CD14-positive monocyte (primary cell): ENCODE data around the gene WWOX. TPM values are rescaled to one million over a fixed set of nuclear protein-coding genes. Genes with fewer than 3 reads are reported as not detected.

ENCODE experiments used
- DNase-seq, 3 donors: peaks; one replicate each; pipeline ENCODE4 v3.0.0-alpha.2; 2011 to 2022
- H2AFZ ChIP-seq: 2 replicates; pipeline ENCODE4 v1.6.0; 2012; ENCODE audit warnings: mild to moderate bottlenecking, low read depth, low read length, inconsistent platforms; ENCODE audit not compliant: insufficient read depth, poor library complexity, severe bottlenecking
- H3K27ac ChIP-seq, 2 donors: 1 replicate in 1 of 2; 2 replicates in 1 of 2; pipeline ENCODE4 v1.5.1; 2012 to 2013; ENCODE audit warnings: low read length in 2 of 2, control low read depth in 1 of 2, inconsistent platforms in 1 of 2, low read depth in 1 of 2, mild to moderate bottlenecking in 1 of 2
- H3K27me3 ChIP-seq, 2 donors: one replicate each; pipeline versions ENCODE4 v1.6.0 to v1.6.1; 2011 to 2013; ENCODE audit warnings: low read length in 2 of 2; ENCODE audit not compliant: control insufficient read depth in 2 of 2, insufficient read depth in 2 of 2
- H3K36me3 ChIP-seq, 2 donors: replicated peaks in 1 of 2; 1 replicate in 1 of 2; 2 replicates in 1 of 2; pipeline versions ENCODE4 v1.5.1 to v1.6.1; 2012 to 2013; ENCODE audit warnings: low read length in 2 of 2, control low read depth in 1 of 2, inconsistent platforms in 1 of 2, mild to moderate bottlenecking in 1 of 2; ENCODE audit not compliant: insufficient read depth in 2 of 2, control insufficient read depth in 1 of 2
- H3K4me1 ChIP-seq, 2 donors: 1 replicate in 1 of 2; 2 replicates in 1 of 2; pipeline versions ENCODE4 v1.5.1 to v1.6.1; 2012 to 2013; ENCODE audit warnings: low read length in 2 of 2, control low read depth in 1 of 2, inconsistent platforms in 1 of 2, mild to moderate bottlenecking in 1 of 2, moderate library complexity in 1 of 2; ENCODE audit not compliant: insufficient read depth in 2 of 2, control insufficient read depth in 1 of 2
- H3K4me2 ChIP-seq: replicated peaks from 2 replicates; pipeline ENCODE3; 2012; ENCODE audit warnings: low read length, moderate library complexity, mild to moderate bottlenecking; ENCODE audit not compliant: poor library complexity, severe bottlenecking; ENCODE audit errors: extremely low read depth
- H3K4me3 ChIP-seq, 3 experiments: fragments of 200-600 bp in 1 of 3; sonication (generic) in 1 of 3; replicated peaks in 1 of 3; 1 replicate in 2 of 3; 2 replicates in 1 of 3; pipeline ENCODE4 v1.5.1; 2011 to 2013; ENCODE audit warnings: low read length in 3 of 3, mild to moderate bottlenecking in 3 of 3, control low read depth in 2 of 3, low read depth in 2 of 3, inconsistent platforms in 1 of 3, moderate library complexity in 1 of 3
- H3K79me2 ChIP-seq: 2 replicates; pipeline ENCODE4 v1.6.0; 2012; ENCODE audit warnings: mild to moderate bottlenecking, control low read depth, inconsistent platforms, low read length, moderate library complexity; ENCODE audit not compliant: insufficient read depth
- H3K9ac ChIP-seq: 2 replicates; pipeline ENCODE4 v1.6.0; 2017; ENCODE audit warnings: low read length, mild to moderate bottlenecking; ENCODE audit not compliant: insufficient read depth, poor library complexity, severe bottlenecking
- H3K9me3 ChIP-seq, 2 donors: replicated peaks in 1 of 2; 1 replicate in 1 of 2; 2 replicates in 1 of 2; pipeline versions ENCODE4 v1.5.1 to v1.6.1; 2012 to 2013; ENCODE audit warnings: low read length in 2 of 2, control low read depth in 1 of 2; ENCODE audit not compliant: control insufficient read depth in 1 of 2, insufficient read depth in 1 of 2
- H4K20me1 ChIP-seq: 2 replicates; pipeline ENCODE4 v1.6.0; 2012; ENCODE audit warnings: mild to moderate bottlenecking, low read length, control low read depth, moderate library complexity; ENCODE audit not compliant: insufficient read depth
- H3K27ac Mint-ChIP-seq, 7 donors: one replicate each; pipeline ENCODE4 v1.8.0; 2020; ENCODE audit warnings: mild to moderate bottlenecking in 7 of 7, mixed read lengths in 7 of 7, moderate library complexity in 6 of 7, inconsistent platforms in 2 of 7
- H3K27me3 Mint-ChIP-seq, 3 donors: one replicate each; pipeline ENCODE4 v1.8.0; 2021 to 2022; ENCODE audit warnings: low read depth in 3 of 3, mild to moderate bottlenecking in 3 of 3, mixed read lengths in 3 of 3, moderate library complexity in 3 of 3, inconsistent platforms in 1 of 3
- H3K36me3 Mint-ChIP-seq, 2 donors: one replicate each; pipeline ENCODE4 v1.8.0; 2020; ENCODE audit warnings: mixed read lengths in 2 of 2, inconsistent platforms in 1 of 2, mild to moderate bottlenecking in 1 of 2
- H3K4me1 Mint-ChIP-seq: one replicate; pipeline ENCODE4 v1.8.0; 2020; ENCODE audit warnings: mild to moderate bottlenecking, mixed read lengths
- H3K4me3 Mint-ChIP-seq, 2 donors: one replicate each; pipeline ENCODE4 v1.8.0; 2020; ENCODE audit warnings: mild to moderate bottlenecking in 2 of 2, mixed read lengths in 2 of 2, moderate library complexity in 1 of 2
- H3K9me3 Mint-ChIP-seq, 7 donors: one replicate each; pipeline ENCODE4 v1.8.0; 2020 to 2022; ENCODE audit warnings: mixed read lengths in 7 of 7, mild to moderate bottlenecking in 6 of 7, moderate library complexity in 6 of 7, inconsistent platforms in 2 of 7
- CTCF ChIP-seq: fragments of 200-600 bp; IDR thresholded peaks from one replicate; pipeline ENCODE4 v1.8.0; 2022; ENCODE audit warnings: antibody characterized with exemption, mild to moderate bottlenecking
- WGBS: methylation state at CpG from one replicate; pipeline ENCODE4 v1.1.5; 2013; ENCODE audit warnings: missing lambda C conversion rate; ENCODE audit not compliant: insufficient coverage; 5-methylcytosine and 5-hydroxymethylcytosine counted together
- intact Hi-C, 2 donors: fragments of 100-400 bp; cut with micrococcal nuclease; formaldehyde crosslinking; loops; one replicate each; pipeline versions ENCODE4 v1.15.0 to v1.15.1; 2023
- polyA plus RNA-seq, 3 donors: library from polyadenylated mRNA; depleted of rRNA in 1 of 3; unstranded in 2 of 3; stranded (reverse) in 1 of 3; fragments of 300-500 nt in 2 of 3; fragments of >200 nt in 1 of 3; fragmentation: Illumina TruSeq in 2 of 3; gene quantifications; 1 replicate in 2 of 3; 2 replicates in 1 of 3; pipeline ENCODE4 v1.2.3, GENCODE V29; 2012 to 2021

WWOX gene
- polyA plus RNA-seq, 3 donors = 4.0 to 7.0 (median 6.3) TPM

DNA sequence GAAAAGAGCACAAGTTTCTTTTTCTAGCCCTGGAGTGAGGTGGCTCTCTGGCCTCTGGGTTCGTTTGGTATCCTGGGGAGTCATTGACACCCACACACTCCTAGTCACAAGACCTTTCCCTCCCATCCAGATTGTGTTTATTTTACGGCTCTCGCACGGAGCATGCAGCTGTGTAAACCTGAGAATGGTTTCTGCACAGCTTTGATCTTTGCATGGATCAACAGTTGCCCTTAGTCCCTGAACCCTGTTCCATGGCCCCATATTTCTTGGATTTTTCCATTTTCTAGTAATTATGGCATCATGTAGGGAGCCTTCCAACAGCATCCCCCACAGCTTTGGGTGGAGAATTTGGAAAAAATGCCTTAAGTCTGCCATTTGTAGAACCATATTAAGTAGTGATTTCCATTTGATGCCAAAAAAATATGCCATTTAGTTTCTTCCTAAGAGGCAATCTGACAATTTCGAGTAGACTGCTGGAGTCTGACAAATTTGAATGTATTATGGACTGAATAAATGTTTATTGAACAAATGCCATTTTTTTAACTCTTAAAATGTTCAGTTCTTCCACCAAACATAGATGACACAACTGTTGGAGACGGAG, 197.7 kb downstream of the WWOX start:
- Histone ChIP-seq H3K4me3 (no peak overlapping the region), H3K4me1 (no peaks in the 10 kb centered on the region), H3K9ac (no peak overlapping the region), H2AFZ (no peak overlapping the region), H3K36me3 (no peaks in the 10 kb centered on the region), H4K20me1 (no peaks in the 10 kb centered on the region), H3K9me3 (no peaks in the 10 kb centered on the region), H3K27ac (no peak overlapping the region), H3K4me2 (no peak overlapping the region), H3K27me3 (no peaks in the 10 kb centered on the region), H3K79me2 (no peaks in the 10 kb centered on the region)
- Mint-ChIP-seq H3K9me3 (peaks cover 4 to 20% (median 9%) of the 10 kb centered on the region in 7 donors), H3K36me3 (no peaks in the 10 kb centered on the region), H3K4me1 (no peaks in the 10 kb centered on the region), H3K27me3 (peaks cover 0 to 1% (median 0%) of the 10 kb centered on the region in 3 donors), H3K27ac (no peak overlapping the region), H3K4me3 (no peak overlapping the region)
- no peak for TF ChIP-seq CTCF
- WGBS = no CpG with 5 or more reads among the region's 6 CpGs
- DNase-seq = no peak
- intact Hi-C loops = no loop called here

DNA sequence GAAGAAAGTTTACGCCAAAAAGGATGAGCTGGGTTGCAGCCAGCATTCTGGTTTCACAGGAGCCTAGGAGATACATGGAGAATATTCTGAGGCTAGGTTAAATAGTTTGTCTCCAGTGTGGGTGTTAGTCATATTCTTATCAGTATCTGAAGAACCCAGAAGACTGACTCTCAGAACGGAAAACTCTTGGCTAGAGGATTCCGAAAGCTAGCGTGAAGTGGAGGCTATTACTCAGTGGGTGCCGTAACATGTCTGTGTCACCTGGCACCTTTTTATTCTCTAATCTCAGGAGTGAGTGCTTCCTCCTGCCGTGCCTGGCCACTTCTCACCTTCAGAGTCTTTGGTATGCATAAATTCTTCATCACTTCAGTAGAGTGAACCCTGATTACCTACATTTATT, 199.5 kb downstream of the WWOX start:
- Histone ChIP-seq H3K79me2 (no peaks in the 10 kb centered on the region), H3K36me3 (no peaks in the 10 kb centered on the region), H3K9ac (no peak overlapping the region), H3K4me2 (no peak overlapping the region), H4K20me1 (no peaks in the 10 kb centered on the region), H3K4me3 (no peak overlapping the region), H3K9me3 (no peaks in the 10 kb centered on the region), H3K27me3 (no peaks in the 10 kb centered on the region), H3K4me1 (no peaks in the 10 kb centered on the region), H2AFZ (no peak overlapping the region), H3K27ac (no peak overlapping the region)
- Mint-ChIP-seq H3K27ac (no peak overlapping the region), H3K4me1 (no peaks in the 10 kb centered on the region), H3K27me3 (peaks cover 0 to 3% (median 0%) of the 10 kb centered on the region in 3 donors), H3K9me3 (peaks cover 2 to 20% (median 9%) of the 10 kb centered on the region in 7 donors), H3K4me3 (no peak overlapping the region), H3K36me3 (no peaks in the 10 kb centered on the region)
- DNase-seq = no peak
- intact Hi-C loops = no loop called here
- TF ChIP-seq CTCF = no peak
- 100% methylated on average over 5 of the region's 6 CpGs for WGBS
